Cardiac muscle cell (in vitro differentiated cells and primary cell): ENCODE measurements around the gene PTPN13. TPM values are rescaled to one million over a fixed set of nuclear protein-coding genes. Genes with fewer than 3 reads are reported as not detected.

Source experiments
- DNase-seq, 2 donors: peaks; one replicate each; pipeline versions ENCODE4 v3.0.0 to v3.0.0-alpha.2; 2010 to 2017; ENCODE audit warnings: low read depth in 1 of 2, low spot score in 1 of 2
- H3K27ac ChIP-seq: fragments of 200-600 bp; sonication (generic); 2 replicates; pipeline ENCODE4 v1.5.1; 2016
- H3K27me3 ChIP-seq: fragments of 200-600 bp; sonication (generic); 2 replicates; pipeline ENCODE4 v1.6.0; 2016; ENCODE audit warnings: control low read depth
- H3K36me3 ChIP-seq: fragments of 200-600 bp; sonication (generic); 2 replicates; pipeline ENCODE4 v1.5.1; 2016; ENCODE audit warnings: control low read depth
- H3K4me1 ChIP-seq: fragments of 200-600 bp; sonication (generic); 2 replicates; pipeline ENCODE4 v1.8.1; 2017; ENCODE audit warnings: low read depth, mild to moderate bottlenecking, mixed run types
- H3K4me3 ChIP-seq: fragments of 200-600 bp; sonication (generic); 2 replicates; pipeline ENCODE4 v1.5.1; 2016; ENCODE audit warnings: mild to moderate bottlenecking
- H3K9me3 ChIP-seq: fragments of 200-600 bp; sonication (generic); 2 replicates; pipeline ENCODE4 v1.5.1; 2017; ENCODE audit warnings: low read depth, mild to moderate bottlenecking, control low read depth
- CTCF ChIP-seq: IDR thresholded peaks from 2 replicates; pipeline ENCODE4 v1.5.1; 2012; ENCODE audit warnings: low read depth, mild to moderate bottlenecking, low read length
- polyA plus RNA-seq: library from polyadenylated mRNA; unstranded; fragments of >200 nt; fragmentation: Nextera tagmentation; extraction: Ambion mirVana; gene quantifications from 2 replicates; pipeline ENCODE4 v1.2.1, GENCODE V29; 2016
- total RNA-seq: library from RNA; depleted of rRNA; stranded (reverse); fragments of >200 nt; gene quantifications from 2 replicates; pipeline ENCODE4 v1.2.3, GENCODE V29; 2016

PTPN13 gene
- total and polyA plus RNA-seq, 2 experiments from 2014 or later = 14.4 to 38.2 TPM

GRCh38 chr4:86594559-86595425, 677 bp downstream of the PTPN13 start:
- Histone ChIP-seq H3K36me3 (no peaks in the 10 kb centered on the region), H3K9me3 (no peaks in the 10 kb centered on the region), H3K4me1 (peaks cover 34% of the 10 kb centered on the region), H3K4me3 (peak overlapping the region; percentile 52), H3K27ac (peak overlapping the region; percentile 78), H3K27me3 (no peaks in the 10 kb centered on the region)
- DNase-seq = peak; percentile 72 to 84
- peak; percentile 24 for TF ChIP-seq CTCF

DNA sequence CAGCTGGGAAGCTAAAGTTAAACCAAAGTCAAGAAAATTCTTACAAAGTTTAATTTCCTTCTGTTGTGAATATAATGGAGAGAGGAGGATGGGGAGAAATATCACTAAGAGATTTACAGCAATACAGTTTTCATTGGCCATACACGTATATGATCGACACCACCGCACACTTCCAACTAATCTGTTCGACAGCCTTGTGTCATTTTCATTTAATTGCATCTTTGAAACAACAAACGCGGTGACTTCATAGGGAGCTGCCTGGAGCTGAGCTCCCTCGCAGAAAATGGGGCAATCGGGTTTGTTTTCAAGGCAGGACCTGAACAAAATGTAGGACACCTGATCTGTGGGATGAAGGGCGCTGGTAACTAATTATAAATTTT, 1.3 kb downstream of the PTPN13 start:
- Histone ChIP-seq H3K4me1 (peaks cover 38% of the 10 kb centered on the region), H3K27me3 (no peaks in the 10 kb centered on the region), H3K9me3 (no peaks in the 10 kb centered on the region), H3K4me3 (peak overlapping the region; percentile 52), H3K36me3 (no peaks in the 10 kb centered on the region), H3K27ac (peak overlapping the region; percentile 78)
- no peak for TF ChIP-seq CTCF
- peak; percentile 20 to 49 for DNase-seq

DNA sequence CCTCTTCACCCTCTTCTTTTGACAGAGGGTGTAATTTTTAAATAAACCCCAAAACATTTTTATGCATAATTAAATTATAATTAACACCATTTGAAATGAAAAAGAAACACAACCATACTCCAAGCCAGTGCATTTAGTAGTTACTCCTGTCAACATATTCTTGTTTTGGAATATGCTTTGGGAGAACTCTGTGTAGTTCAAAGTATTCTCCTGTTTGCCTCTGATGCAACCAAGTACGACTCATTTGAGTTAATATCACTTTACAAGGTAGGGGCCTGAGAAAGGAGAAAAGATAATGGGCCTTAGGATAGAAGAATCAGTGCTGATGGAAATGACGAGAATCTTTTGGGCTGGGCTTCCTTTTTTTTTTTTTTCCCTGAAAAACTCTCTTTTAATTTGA, 2.7 kb downstream of the PTPN13 start:
- TF ChIP-seq CTCF = no peak
- Histone ChIP-seq H3K36me3 (no peaks in the 10 kb centered on the region), H3K27ac (no peak overlapping the region), H3K4me1 (peaks cover 35% of the 10 kb centered on the region), H3K9me3 (no peaks in the 10 kb centered on the region), H3K27me3 (no peaks in the 10 kb centered on the region), H3K4me3 (no peak overlapping the region)
- DNase-seq = peak in 1 of 2 donors; percentile 22

- H3K4me3 ChIP-seq = no peak overlapping the region
- no peak for TF ChIP-seq CTCF
- no peaks in the 10 kb centered on the region for H3K27me3 ChIP-seq
- no peak for DNase-seq
- H3K36me3 ChIP-seq = no peaks in the 10 kb centered on the region
- H3K27ac ChIP-seq = no peak overlapping the region
- peaks cover 29% of the 10 kb centered on the region for H3K4me1 ChIP-seq
- H3K9me3 ChIP-seq = no peaks in the 10 kb centered on the region
These were observed 6.0 kb downstream of the PTPN13 start for GRCh38 chr4:86600007-86600653.

GRCh38 chr4:86603311-86603885, 9.3 kb downstream of the PTPN13 start:
- peaks cover 12% of the 10 kb centered on the region for H3K4me1 ChIP-seq
- H3K27ac ChIP-seq = no peak overlapping the region
- DNase-seq = no peak
- no peaks in the 10 kb centered on the region for H3K9me3 ChIP-seq
- no peak for TF ChIP-seq CTCF
- H3K4me3 ChIP-seq = no peak overlapping the region
- no peaks in the 10 kb centered on the region for H3K27me3 ChIP-seq
- no peaks in the 10 kb centered on the region for H3K36me3 ChIP-seq
